Measurements from ENCODE around the gene P2RX2. TPM values are rescaled to one million over a fixed set of nuclear protein-coding genes. Genes with fewer than 3 reads are reported as not detected.

Gene P2RX2
- total RNA-seq, 1 experiment from 2014 or later, result not detected

DNA sequence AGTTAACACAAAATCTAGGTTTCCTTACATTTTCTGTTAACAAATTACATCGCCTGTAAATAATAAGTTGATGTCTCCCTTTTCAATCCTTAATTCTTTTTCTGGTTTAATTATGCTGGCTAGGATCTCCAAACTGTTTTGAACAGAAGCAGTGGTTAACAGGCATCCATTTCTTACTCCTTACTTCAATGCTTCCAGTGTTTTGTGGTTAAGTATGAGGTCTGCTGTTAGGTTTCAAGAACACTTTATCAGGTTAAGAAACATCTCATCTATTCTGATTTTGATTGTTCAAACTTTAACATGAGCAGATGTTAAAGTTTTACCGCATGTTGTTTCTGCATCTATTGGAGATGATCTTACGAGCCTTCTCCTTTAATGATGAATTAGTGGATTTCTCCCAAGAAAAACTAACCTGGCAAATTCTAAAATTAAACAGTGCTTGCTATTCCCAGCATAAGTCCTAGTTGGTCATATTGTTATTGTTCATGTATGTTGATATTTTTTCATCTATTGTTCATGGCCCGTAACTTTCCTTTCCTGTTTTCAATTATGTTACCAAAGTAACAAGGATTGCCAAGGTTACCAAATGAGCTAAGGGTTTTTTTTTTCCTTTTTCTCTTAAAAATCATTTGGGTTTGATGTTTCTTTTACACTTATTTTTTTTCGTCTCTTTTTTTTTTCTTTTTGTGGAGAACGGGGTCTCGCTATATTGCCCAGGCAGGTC, 35.2 kb downstream of the P2RX2 start:
- H3K36me3 ChIP-seq (ENCODE audit: low read depth), result peaks cover 17% of the 10 kb centered on the region; the same call in 1 of the 2 replicates
- no peaks in the 10 kb centered on the region for H3K27me3 ChIP-seq (ENCODE audit: insufficient read depth, low read depth)
- POLR2A ChIA-PET (ENCODE audit: unreplicated experiment), result no interaction called here
- H3F3A ChIP-seq (ENCODE audit: insufficient read depth, low read depth), result 0 out of 2 replicates have a peak, but pooled peaks cover 5% of the 10 kb centered on the region
- no peaks in the 10 kb centered on the region for H3K4me1 ChIP-seq (replicated peaks; ENCODE audit: insufficient read depth)
- TF ChIP-seq EZH2 (IDR thresholded peaks at IDR 0.05; ENCODE audit: low read depth), result no peak
- TF ChIP-seq, protein P1, sequence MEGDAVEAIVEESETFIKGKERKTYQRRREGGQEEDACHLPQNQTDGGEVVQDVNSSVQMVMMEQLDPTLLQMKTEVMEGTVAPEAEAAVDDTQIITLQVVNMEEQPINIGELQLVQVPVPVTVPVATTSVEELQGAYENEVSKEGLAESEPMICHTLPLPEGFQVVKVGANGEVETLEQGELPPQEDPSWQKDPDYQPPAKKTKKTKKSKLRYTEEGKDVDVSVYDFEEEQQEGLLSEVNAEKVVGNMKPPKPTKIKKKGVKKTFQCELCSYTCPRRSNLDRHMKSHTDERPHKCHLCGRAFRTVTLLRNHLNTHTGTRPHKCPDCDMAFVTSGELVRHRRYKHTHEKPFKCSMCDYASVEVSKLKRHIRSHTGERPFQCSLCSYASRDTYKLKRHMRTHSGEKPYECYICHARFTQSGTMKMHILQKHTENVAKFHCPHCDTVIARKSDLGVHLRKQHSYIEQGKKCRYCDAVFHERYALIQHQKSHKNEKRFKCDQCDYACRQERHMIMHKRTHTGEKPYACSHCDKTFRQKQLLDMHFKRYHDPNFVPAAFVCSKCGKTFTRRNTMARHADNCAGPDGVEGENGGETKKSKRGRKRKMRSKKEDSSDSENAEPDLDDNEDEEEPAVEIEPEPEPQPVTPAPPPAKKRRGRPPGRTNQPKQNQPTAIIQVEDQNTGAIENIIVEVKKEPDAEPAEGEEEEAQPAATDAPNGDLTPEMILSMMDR (conservative IDR thresholded peaks at IDR 0.05), result no peak
- no peak for DNase-seq
- no peaks in the 10 kb centered on the region for H3K9me2 ChIP-seq (ENCODE audit: insufficient read depth)
- H3K4me2 ChIP-seq, result no peak overlapping the region
- H3K4me3 ChIP-seq, result no peak overlapping the region
- BruUV-seq (replicated peaks), result no TSS peak
- no peaks in the 10 kb centered on the region; the same call in 1 of the 2 replicates for H4K20me1 ChIP-seq (ENCODE audit: insufficient read depth)
- no peak overlapping the region for H3K27ac ChIP-seq
- intact Hi-C loops (cut with micrococcal nuclease; ENCODE audit: unreplicated experiment), result no loop called here
- CTCF ChIA-PET, result no interaction called here
- no peak overlapping the region for H2AFZ ChIP-seq
- H3K9me3 ChIP-seq (ENCODE audit: insufficient read depth, low read depth), result no peaks in the 10 kb centered on the region
- H3K79me2 ChIP-seq (ENCODE audit: low read depth), result no peaks in the 10 kb centered on the region

DNA sequence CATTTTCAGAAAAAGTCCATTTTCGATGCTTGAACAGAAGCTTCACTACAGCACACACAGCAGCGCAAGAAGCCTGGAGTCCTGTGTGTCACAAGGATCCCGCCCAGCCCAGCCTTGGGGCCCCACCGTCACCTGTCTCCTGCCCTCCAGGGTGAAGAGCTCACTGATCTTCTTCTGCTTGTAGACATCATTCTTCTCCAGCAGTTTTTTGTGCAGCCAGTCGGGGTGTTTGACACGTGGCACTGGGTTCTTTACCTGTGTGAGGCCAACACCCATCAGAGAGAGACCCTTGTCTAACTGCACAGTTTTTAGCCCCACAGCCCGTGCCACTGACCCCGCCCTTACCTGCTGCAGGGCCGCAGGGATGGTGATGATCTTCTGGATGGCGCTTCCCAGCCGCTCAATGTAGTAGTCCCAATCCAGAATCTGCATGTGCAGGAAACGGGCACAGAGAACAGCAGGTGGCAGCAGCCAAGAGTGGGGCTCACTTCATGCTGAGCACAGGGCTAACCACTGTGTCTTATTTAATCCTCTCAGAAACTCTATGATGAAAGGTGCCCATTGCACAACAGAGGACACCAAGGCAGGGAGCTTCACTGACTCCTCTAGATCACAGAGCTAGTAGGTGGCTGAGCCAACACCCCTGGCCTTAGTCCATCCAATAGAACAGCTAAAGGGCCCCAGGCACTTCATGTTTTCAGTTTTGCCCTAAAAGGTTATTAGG, 38.6 kb downstream of the P2RX2 start:
- H3K9me3 ChIP-seq (ENCODE audit: insufficient read depth, low read depth), result no peaks in the 10 kb centered on the region
- no peak for TF ChIP-seq EZH2 (IDR thresholded peaks at IDR 0.05; ENCODE audit: low read depth)
- TF ChIP-seq, protein P1 (conservative IDR thresholded peaks at IDR 0.05), result no peak
- H3K9me2 ChIP-seq (ENCODE audit: insufficient read depth), result no peaks in the 10 kb centered on the region
- no peak overlapping the region for H2AFZ ChIP-seq
- H3K4me3 ChIP-seq, result no peak overlapping the region
- no peaks in the 10 kb centered on the region for H3K4me1 ChIP-seq (replicated peaks; ENCODE audit: insufficient read depth)
- no peak for DNase-seq
- H4K20me1 ChIP-seq (ENCODE audit: insufficient read depth), result no peaks in the 10 kb centered on the region; the same call in 1 of the 2 replicates
- peaks cover 23% of the 10 kb centered on the region for H3K36me3 ChIP-seq (ENCODE audit: low read depth)
- no peak overlapping the region for H3K4me2 ChIP-seq
- POLR2A ChIA-PET (ENCODE audit: unreplicated experiment), result interaction anchor here (0.5 kb wide), 1 partner anchor 536 kb away, joined by 3 read pairs; no protein-coding TSS in a partner anchor
- CTCF ChIA-PET, result interaction anchor here (0.6 kb wide), 1 partner anchor 335 kb away, joined by 8 read pairs; no protein-coding TSS in a partner anchor
- 0 out of 2 replicates have a peak, but pooled peaks cover 5% of the 10 kb centered on the region for H3F3A ChIP-seq (ENCODE audit: insufficient read depth, low read depth)
- BruUV-seq (replicated peaks), result no TSS peak
- intact Hi-C loops (cut with micrococcal nuclease; ENCODE audit: unreplicated experiment), result no loop called here
- H3K27ac ChIP-seq, result no peak overlapping the region
- H3K79me2 ChIP-seq (ENCODE audit: low read depth), result no peaks in the 10 kb centered on the region
- no peaks in the 10 kb centered on the region for H3K27me3 ChIP-seq (ENCODE audit: insufficient read depth, low read depth)

DNA sequence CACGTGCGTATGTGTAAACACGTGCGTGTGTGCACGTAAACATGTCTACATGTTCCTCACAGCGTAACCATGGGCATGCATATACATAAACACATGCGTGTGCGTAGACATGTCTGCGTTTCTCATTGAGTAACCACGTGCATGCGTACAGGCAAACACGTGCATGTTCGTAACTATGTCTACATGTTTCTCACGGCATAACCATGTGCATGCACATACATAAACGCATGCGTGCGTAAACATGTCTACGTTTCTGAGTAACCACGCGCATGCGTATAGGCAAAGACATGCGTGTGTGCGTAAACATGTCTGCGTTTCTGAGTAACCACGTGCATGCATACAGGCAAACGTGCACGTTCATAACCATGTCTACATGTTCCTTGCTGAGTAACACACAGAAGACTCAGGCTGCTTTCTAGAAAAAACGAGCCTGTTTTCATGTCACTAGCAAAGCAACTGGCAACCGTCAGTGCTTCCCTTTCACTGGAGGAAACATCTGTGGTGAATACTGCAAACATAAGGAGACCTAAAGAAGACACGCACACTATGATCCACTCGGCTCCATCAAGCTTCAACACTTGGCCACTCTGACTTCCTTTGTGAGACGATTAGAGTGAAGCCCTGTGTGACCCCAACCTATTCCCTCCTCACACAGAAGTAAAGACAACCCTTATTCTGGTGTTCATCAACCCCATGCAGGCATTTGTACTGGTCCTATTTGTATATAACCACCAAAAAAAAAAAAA, 39.7 kb downstream of the P2RX2 start:
- POLR2A ChIA-PET (ENCODE audit: unreplicated experiment), result no interaction called here
- Histone ChIP-seq H3K4me3 (no peak overlapping the region), H2AFZ (no peak overlapping the region), H3K79me2 (ENCODE audit: low read depth) (no peaks in the 10 kb centered on the region), H3K9me3 (ENCODE audit: insufficient read depth, low read depth) (no peaks in the 10 kb centered on the region), H3K36me3 (ENCODE audit: low read depth) (peaks cover 23% of the 10 kb centered on the region), H3K27me3 (ENCODE audit: insufficient read depth, low read depth) (no peaks in the 10 kb centered on the region), H3K27ac (no peak overlapping the region), H4K20me1 (ENCODE audit: insufficient read depth) (no peaks in the 10 kb centered on the region; the same call in 1 of the 2 replicates), H3F3A (ENCODE audit: insufficient read depth, low read depth) (0 out of 2 replicates have a peak, but pooled peaks cover 5% of the 10 kb centered on the region), H3K9me2 (ENCODE audit: insufficient read depth) (no peaks in the 10 kb centered on the region), H3K4me1 (replicated peaks; ENCODE audit: insufficient read depth) (no peaks in the 10 kb centered on the region), H3K4me2 (no peak overlapping the region)
- intact Hi-C loops (cut with micrococcal nuclease; ENCODE audit: unreplicated experiment), result no loop called here
- TF ChIP-seq EZH2 (IDR thresholded peaks at IDR 0.05; ENCODE audit: low read depth), result no peak
- TF ChIP-seq, protein P1 (conservative IDR thresholded peaks at IDR 0.05), result no peak
- DNase-seq, result no peak
- CTCF ChIA-PET, result no interaction called here
- no TSS peak for BruUV-seq (replicated peaks)

All from PC-9 (cell line).